ENCODE measurements around the gene EXOC6B. TPM values are rescaled to one million over a fixed set of nuclear protein-coding genes. Genes with fewer than 3 reads are reported as not detected.

Gene EXOC6B
- total RNA-seq, 6 experiments from 2014 or later = 7.8 to 15.1 (median 9.1) TPM

- intact Hi-C loops (cut with DNase I) = no loop called here
- no peak overlapping the region for H3K4me3 ChIP-seq
Measured at GRCh38 chr2:72719416-72719815, 106.4 kb downstream of the EXOC6B start.

GRCh38 chr2:72718876-72719275 lies 107.0 kb downstream of the EXOC6B start:
- Histone ChIP-seq H3K36me3 (no peaks in the 10 kb centered on the region), H3K27me3 (no peaks in the 10 kb centered on the region), H3K4me1 (peaks cover 0 to 11% (median 5%) of the 10 kb centered on the region in 4 donors), H3K9me3 (no peaks in the 10 kb centered on the region), H3K4me3 (no peak overlapping the region), H3K27ac (no peak overlapping the region)
- no peak for TF ChIP-seq CTCF (IDR thresholded peaks at IDR 0.05)
- no peak for TF ChIP-seq POLR2A (IDR thresholded peaks at IDR 0.05)
- intact Hi-C loops (cut with DNase I) = no loop called here
- DNase-seq (no peak), ATAC-seq (no peak)

More at GRCh38 chr2:72719416-72719815, 106.4 kb downstream of the EXOC6B start:
- Histone ChIP-seq H3K27ac (no peak overlapping the region), H3K36me3 (no peaks in the 10 kb centered on the region), H3K4me1 (peaks cover 0 to 16% (median 8%) of the 10 kb centered on the region in 4 donors), H3K27me3 (no peaks in the 10 kb centered on the region), H3K9me3 (no peaks in the 10 kb centered on the region)
- ATAC-seq = no peak
- 77% methylated on average over 4 of the region's 4 CpGs for WGBS (ENCODE audit: insufficient coverage, low coverage, low lambda C conversion rate, missing lambda C conversion rate)
- DNase-seq = no peak
- TF ChIP-seq CTCF (IDR thresholded peaks at IDR 0.05) (no peak), POLR2A (IDR thresholded peaks at IDR 0.05) (no peak)

- Histone ChIP-seq H3K27ac (no peak overlapping the region), H3K4me1 (no peaks in the 10 kb centered on the region), H3K36me3 (no peaks in the 10 kb centered on the region), H3K27me3 (no peaks in the 10 kb centered on the region), H3K4me3 (no peak overlapping the region), H3K9me3 (no peaks in the 10 kb centered on the region)
- intact Hi-C loops (cut with DNase I) = no loop called here
- ATAC-seq = no peak
- TF ChIP-seq CTCF (IDR thresholded peaks at IDR 0.05) (no peak), POLR2A (IDR thresholded peaks at IDR 0.05) (no peak)
- no peak for DNase-seq
- 30% methylated on average over 2 of the region's 2 CpGs for WGBS (ENCODE audit: insufficient coverage, low coverage, low lambda C conversion rate, missing lambda C conversion rate)
Measured at GRCh38 chr2:72716601-72717000, 109.2 kb downstream of the EXOC6B start.

- Histone ChIP-seq H3K27me3 (no peaks in the 10 kb centered on the region), H3K4me1 (no peaks in the 10 kb centered on the region), H3K4me3 (no peak overlapping the region), H3K27ac (no peak overlapping the region), H3K36me3 (no peaks in the 10 kb centered on the region), H3K9me3 (no peaks in the 10 kb centered on the region)
- intact Hi-C loops (cut with DNase I) = no loop called here
- no peak for DNase-seq
- no peak for ATAC-seq
- no peak for TF ChIP-seq POLR2A (IDR thresholded peaks at IDR 0.05)
Measured at GRCh38 chr2:72713857-72714256, 112.0 kb downstream of the EXOC6B start.

GRCh38 chr2:72712977-72713376 lies 112.9 kb downstream of the EXOC6B start:
- TF ChIP-seq CTCF (IDR thresholded peaks at IDR 0.05) (no peak), POLR2A (IDR thresholded peaks at IDR 0.05) (no peak)
- intact Hi-C loops (cut with DNase I) = no loop called here
- H3K27me3 ChIP-seq = no peaks in the 10 kb centered on the region
- H3K4me3 ChIP-seq = no peak overlapping the region
- H3K36me3 ChIP-seq = no peaks in the 10 kb centered on the region
- no peaks in the 10 kb centered on the region for H3K4me1 ChIP-seq
- no peaks in the 10 kb centered on the region for H3K9me3 ChIP-seq
- no peak for DNase-seq
- H3K27ac ChIP-seq = no peak overlapping the region
- no peak for ATAC-seq
